Measurements from ENCODE around the gene ATG7. TPM values are rescaled to one million over a fixed set of nuclear protein-coding genes. Genes with fewer than 3 reads are reported as not detected.

The ATG7 gene
- total RNA-seq, 1 experiment from 2014 or later = 29.3 TPM

DNA sequence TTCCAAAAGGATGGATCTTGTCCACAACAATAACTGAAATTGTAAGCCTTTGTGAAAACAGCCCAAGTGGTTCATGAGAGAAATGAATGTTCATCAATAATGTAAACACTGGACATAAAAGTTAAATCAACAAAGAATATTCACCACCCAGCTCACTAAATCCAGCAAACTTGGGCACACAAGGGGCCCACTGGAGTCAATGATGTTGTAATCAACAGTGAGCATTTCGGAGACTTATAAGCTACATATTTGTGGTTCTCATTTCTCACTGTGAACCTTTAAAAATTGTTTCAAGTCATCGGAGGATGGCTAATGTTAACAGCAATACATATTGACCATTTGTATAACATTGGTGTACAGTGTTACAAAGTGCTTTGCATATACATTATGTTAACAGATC lies 308.4 kb downstream of the ATG7 start (continued):
- TF ChIP-seq ZBTB33 (IDR thresholded peaks at IDR 0.05; ENCODE audit: extremely low read depth, insufficient replicate concordance, low read length) (no peak), EGR1 (IDR thresholded peaks at IDR 0.05; ENCODE audit: low read depth) (no peak), JUND (IDR thresholded peaks at IDR 0.05) (no peak), TCF7L2 (IDR thresholded peaks at IDR 0.05; ENCODE audit: borderline replicate concordance, extremely low read depth, insufficient read depth, insufficient read length) (no peak), EZH2 (IDR thresholded peaks at IDR 0.05) (no peak), SP1 (IDR thresholded peaks at IDR 0.05; ENCODE audit: low read depth) (no peak)
- TF ChIP-seq, protein P1, sequence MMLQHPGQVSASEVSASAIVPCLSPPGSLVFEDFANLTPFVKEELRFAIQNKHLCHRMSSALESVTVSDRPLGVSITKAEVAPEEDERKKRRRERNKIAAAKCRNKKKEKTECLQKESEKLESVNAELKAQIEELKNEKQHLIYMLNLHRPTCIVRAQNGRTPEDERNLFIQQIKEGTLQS (IDR thresholded peaks at IDR 0.05) = no peak

DNA sequence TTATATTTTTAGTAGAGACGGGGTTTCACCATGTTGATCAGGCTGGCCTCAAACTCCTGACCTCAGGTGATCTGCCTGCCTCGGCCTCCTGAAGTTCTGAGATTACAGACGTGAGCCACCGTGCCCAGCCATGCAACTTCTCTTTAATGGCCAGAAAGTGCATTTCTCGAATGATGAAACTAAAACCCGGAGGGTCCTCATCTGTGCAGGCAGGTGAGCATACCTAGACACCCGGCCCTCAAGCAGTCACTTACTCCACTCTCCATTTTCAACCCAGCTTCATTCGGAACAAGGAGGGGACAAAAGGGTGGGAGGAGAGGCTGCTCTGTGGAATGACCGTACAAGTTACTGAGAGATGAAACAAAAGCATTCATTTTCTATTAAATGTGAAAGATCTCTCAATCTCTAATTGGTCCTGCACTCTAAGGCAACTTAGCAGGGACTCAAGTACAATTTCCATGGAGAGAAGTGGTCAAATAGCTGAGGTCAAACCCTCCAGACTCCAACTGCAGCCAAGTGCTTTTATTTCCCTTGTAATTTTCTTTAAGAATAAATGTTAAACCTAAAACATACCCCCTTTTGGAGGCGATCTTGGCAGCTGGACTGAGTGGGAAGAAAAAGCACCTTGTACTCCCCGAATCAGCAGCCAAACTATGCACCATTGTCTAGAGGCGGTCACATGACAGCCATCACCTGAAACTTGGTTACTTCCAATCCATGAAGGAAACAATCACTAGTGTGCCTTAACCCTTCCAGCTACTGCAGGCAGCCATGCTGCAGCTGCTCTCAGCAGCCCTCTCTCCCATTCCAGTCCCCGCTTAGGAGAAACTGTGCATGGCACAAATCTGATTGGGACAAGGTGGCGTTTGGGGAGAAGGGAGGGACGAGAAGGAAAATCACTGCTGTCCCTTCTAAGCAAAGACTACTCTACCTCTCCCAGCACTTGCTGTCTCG lies 309.3 kb downstream of the ATG7 start:
- H4K20me1 ChIP-seq (ENCODE audit: insufficient read depth) = no peaks in the 10 kb centered on the region
- no peaks in the 10 kb centered on the region for H3K9me2 ChIP-seq (ENCODE audit: insufficient read depth)
- 0 out of 2 replicates have a peak, but pooled peaks have one; percentile 22 for ATAC-seq
- no peak for TF ChIP-seq CEBPB (IDR thresholded peaks at IDR 0.05; ENCODE audit: low read depth)
- no peaks in the 10 kb centered on the region for H3K27me3 ChIP-seq (ENCODE audit: insufficient read depth, low read length)
- H3K27ac ChIP-seq (ENCODE audit: low read depth, low read length) = no peak overlapping the region
- ChIA-PET CTCF (no interaction called here), POLR2A (no interaction called here), RAD21 (ENCODE audit: low non-redundant PET in 1 of 2, low total read pairs in 2 of 2, uncharacterized antibody in 2 of 2, unreplicated experiment in 2 of 2) (no interaction called here)
- intact Hi-C loops (cut with micrococcal nuclease) = no loop called here
- no TSS peak for BruUV-seq (replicated peaks)
- H3K4me3 ChIP-seq (replicated peaks in 1 of 2; ENCODE audit: low read depth in 1 of 2, low read length in 2 of 2) = no peak overlapping the region
- no peak for DNase-seq (ENCODE audit: low read depth, low spot score)
- H3K4me2 ChIP-seq (ENCODE audit: low read length) = peak overlapping the region; percentile 49
- H3K9me3 ChIP-seq (ENCODE audit: control insufficient read depth in 1 of 2, insufficient read depth in 1 of 2, low read depth in 1 of 2, low read length in 2 of 2) = no peaks in the 10 kb centered on the region
- peaks cover 56% of the 10 kb centered on the region for H3K79me2 ChIP-seq (ENCODE audit: insufficient read depth, low read length)
- H3K9ac ChIP-seq (ENCODE audit: low read length) = no peak overlapping the region
- H3K4me1 ChIP-seq (ENCODE audit: control insufficient read depth in 1 of 2, insufficient read depth in 2 of 2, low read length in 2 of 2) = peaks cover 9 to 16% of the 10 kb centered on the region in 2 experiments; a peak in 3 of 4 replicates
- no peak overlapping the region for H2AFZ ChIP-seq (ENCODE audit: low read depth, low read length, poor library complexity, severe bottlenecking)
- H3K36me3 ChIP-seq (ENCODE audit: control insufficient read depth in 1 of 2, insufficient read depth in 2 of 2, low read length in 2 of 2) = no peaks in the 10 kb centered on the region

All from HCT116 (cell line).